DOHH2 (cell line): ENCODE results near the gene OPN1SW.

Source experiments
- H3F3A ChIP-seq: fragments of 200-600 bp; sonication (generic), shearing (Covaris generic); 2 replicates; pipeline ENCODE4 v1.6.0; 2016; ENCODE audit warnings: antibody characterized with exemption, mild to moderate bottlenecking; ENCODE audit not compliant: control insufficient read depth, insufficient read depth
- H3K27ac ChIP-seq: fragments of 200-600 bp; sonication (generic); 2 replicates; pipeline ENCODE4 v1.5.1; 2014; ENCODE audit warnings: low read depth, mild to moderate bottlenecking, low read length, moderate library complexity
- H3K27me3 ChIP-seq: fragments of 200-600 bp; sonication (generic); 2 replicates; pipeline ENCODE4 v1.6.1; 2014; ENCODE audit warnings: mild to moderate bottlenecking, low read length, mixed read lengths; ENCODE audit not compliant: control insufficient read depth
- H3K36me3 ChIP-seq: fragments of 200-600 bp; sonication (generic); 2 replicates; pipeline ENCODE4 v1.6.1; 2014; ENCODE audit warnings: mild to moderate bottlenecking, low read length, moderate library complexity, mixed read lengths; ENCODE audit not compliant: control insufficient read depth
- H3K4me1 ChIP-seq: fragments of 200-600 bp; sonication (generic); 2 replicates; pipeline ENCODE4 v1.6.1; 2014; ENCODE audit warnings: mild to moderate bottlenecking, low read length, mixed read lengths; ENCODE audit not compliant: control insufficient read depth
- H3K4me2 ChIP-seq: fragments of 200-600 bp; sonication (generic); 2 replicates; pipeline ENCODE4 v1.6.0; 2014; ENCODE audit warnings: mild to moderate bottlenecking, low read length, moderate library complexity
- H3K4me3 ChIP-seq: fragments of 200-600 bp; sonication (generic); 2 replicates; pipeline ENCODE4 v1.5.1; 2014; ENCODE audit warnings: mild to moderate bottlenecking, low read length, mixed read lengths
- H3K79me2 ChIP-seq: fragments of 200-600 bp; sonication (generic); 2 replicates; pipeline ENCODE4 v1.6.1; 2014; ENCODE audit warnings: mild to moderate bottlenecking, low read length, mixed read lengths; ENCODE audit not compliant: control insufficient read depth
- H3K9me2 ChIP-seq: fragments of 200-600 bp; sonication (generic); replicated peaks from 2 replicates; pipeline ENCODE4 v1.6.1; 2014; ENCODE audit warnings: mild to moderate bottlenecking, low read length, mixed read lengths; ENCODE audit not compliant: control insufficient read depth
- H3K9me3 ChIP-seq: fragments of 200-600 bp; sonication (generic); 2 replicates; pipeline ENCODE4 v1.6.1; 2014; ENCODE audit warnings: antibody characterized with exemption, low read length, mixed read lengths; ENCODE audit not compliant: control insufficient read depth, insufficient read depth
- H4K20me1 ChIP-seq: fragments of 200-600 bp; sonication (generic); 2 replicates; pipeline ENCODE4 v1.6.0; 2014; ENCODE audit warnings: low read depth, mild to moderate bottlenecking, antibody characterized with exemption, low read length, moderate library complexity; ENCODE audit not compliant: control insufficient read depth, insufficient read depth
- EZH2phosphoT487 ChIP-seq: fragments of 200-600 bp; sonication (generic); IDR thresholded peaks from 2 replicates; pipeline ENCODE4 v1.6.1; 2017; ENCODE audit warnings: borderline replicate concordance, mild to moderate bottlenecking, antibody characterized with exemption, low read length, moderate library complexity, mixed read lengths
- TF ChIP-seq, protein P1 (sequence below): fragments of 200-600 bp; sonication (generic); IDR thresholded peaks from one replicate; pipeline ENCODE4 v1.5.1; 2014; ENCODE audit warnings: antibody characterized with exemption, mild to moderate bottlenecking, low read depth, low read length; ENCODE audit not compliant: poor library complexity, severe bottlenecking

OPN1SW gene

DNA sequence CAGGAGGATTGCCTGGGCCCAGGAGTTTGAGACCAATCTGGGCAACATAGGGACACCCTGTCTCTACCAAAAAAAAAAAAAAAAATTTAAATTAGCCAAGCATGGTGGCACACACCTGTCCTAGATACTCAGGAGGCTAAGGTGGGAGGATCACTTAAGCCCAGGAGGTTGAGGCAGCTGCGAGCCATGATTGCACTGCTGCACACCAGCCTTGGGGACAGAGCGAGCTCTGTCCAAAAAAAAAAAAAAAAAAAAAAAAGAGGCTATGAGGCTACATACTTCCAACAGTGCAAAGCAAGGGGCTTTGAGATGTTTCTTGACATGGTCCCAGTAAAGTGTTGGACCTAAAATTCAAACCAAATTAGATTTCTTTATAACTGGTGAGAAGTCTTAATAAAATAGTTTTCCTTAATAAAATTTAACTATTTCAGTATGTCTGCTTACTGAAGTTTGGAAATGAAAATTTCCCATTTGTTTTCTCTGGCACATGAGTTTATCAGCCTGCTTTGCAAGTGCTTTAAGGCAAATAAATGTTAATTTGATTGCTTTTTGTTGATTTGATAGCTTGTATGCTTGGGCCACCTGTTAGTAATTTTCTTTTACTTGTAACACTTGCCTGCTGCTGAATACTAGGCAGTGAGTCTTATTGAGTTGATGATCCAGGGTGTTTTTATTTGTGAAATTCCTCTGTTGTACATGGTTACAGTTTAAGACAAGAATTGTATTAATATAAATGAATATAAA is 20.3 kb downstream of the OPN1SW start:
- TF ChIP-seq, protein P1, sequence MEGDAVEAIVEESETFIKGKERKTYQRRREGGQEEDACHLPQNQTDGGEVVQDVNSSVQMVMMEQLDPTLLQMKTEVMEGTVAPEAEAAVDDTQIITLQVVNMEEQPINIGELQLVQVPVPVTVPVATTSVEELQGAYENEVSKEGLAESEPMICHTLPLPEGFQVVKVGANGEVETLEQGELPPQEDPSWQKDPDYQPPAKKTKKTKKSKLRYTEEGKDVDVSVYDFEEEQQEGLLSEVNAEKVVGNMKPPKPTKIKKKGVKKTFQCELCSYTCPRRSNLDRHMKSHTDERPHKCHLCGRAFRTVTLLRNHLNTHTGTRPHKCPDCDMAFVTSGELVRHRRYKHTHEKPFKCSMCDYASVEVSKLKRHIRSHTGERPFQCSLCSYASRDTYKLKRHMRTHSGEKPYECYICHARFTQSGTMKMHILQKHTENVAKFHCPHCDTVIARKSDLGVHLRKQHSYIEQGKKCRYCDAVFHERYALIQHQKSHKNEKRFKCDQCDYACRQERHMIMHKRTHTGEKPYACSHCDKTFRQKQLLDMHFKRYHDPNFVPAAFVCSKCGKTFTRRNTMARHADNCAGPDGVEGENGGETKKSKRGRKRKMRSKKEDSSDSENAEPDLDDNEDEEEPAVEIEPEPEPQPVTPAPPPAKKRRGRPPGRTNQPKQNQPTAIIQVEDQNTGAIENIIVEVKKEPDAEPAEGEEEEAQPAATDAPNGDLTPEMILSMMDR = no peak
- no peak for TF ChIP-seq EZH2phosphoT487
- H3K4me3 ChIP-seq = no peak overlapping the region
- no peaks in the 10 kb centered on the region for H3K4me1 ChIP-seq
- no peak overlapping the region for H3K4me2 ChIP-seq
- no peaks in the 10 kb centered on the region for H3K27me3 ChIP-seq
- no peaks in the 10 kb centered on the region for H3K9me2 ChIP-seq
- H3K9me3 ChIP-seq = no peaks in the 10 kb centered on the region
- H3K36me3 ChIP-seq = peaks cover 90% of the 10 kb centered on the region
- no peak overlapping the region for H3K27ac ChIP-seq
- H4K20me1 ChIP-seq = no peaks in the 10 kb centered on the region
- 0 out of 2 replicates have a peak, but pooled peaks cover 5% of the 10 kb centered on the region for H3F3A ChIP-seq
- peaks cover 32% of the 10 kb centered on the region for H3K79me2 ChIP-seq

DNA sequence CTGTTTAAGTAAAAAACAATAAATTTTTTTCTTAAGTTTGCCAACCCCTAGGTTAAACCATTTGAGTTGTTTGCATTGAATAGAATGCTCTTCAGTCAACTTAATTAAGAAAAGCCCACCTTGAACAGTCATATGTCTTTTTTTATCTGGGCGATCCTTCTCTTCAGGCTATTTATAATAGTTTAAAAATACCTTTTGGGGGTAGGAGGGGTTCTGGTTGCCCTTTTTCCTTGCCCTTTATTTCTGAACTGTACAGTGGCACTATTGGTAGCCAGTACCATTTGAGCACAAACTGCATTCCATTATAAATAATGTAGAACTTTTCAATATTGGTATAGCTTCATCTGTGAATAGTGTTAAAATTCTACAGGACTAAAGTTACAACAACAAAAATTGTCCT is 23.3 kb downstream of the OPN1SW start:
- H3K4me1 ChIP-seq = no peaks in the 10 kb centered on the region
- H3K79me2 ChIP-seq = peaks cover 58% of the 10 kb centered on the region
- TF ChIP-seq, protein P1 = no peak
- no peak for TF ChIP-seq EZH2phosphoT487
- H3K9me3 ChIP-seq = no peaks in the 10 kb centered on the region
- H3K4me2 ChIP-seq = no peak overlapping the region
- no peak overlapping the region for H3K4me3 ChIP-seq
- H3K27me3 ChIP-seq = no peaks in the 10 kb centered on the region
- no peaks in the 10 kb centered on the region for H3K9me2 ChIP-seq
- peaks cover 8% of the 10 kb centered on the region; the same call in 1 of the 2 replicates for H4K20me1 ChIP-seq
- H3K27ac ChIP-seq = no peak overlapping the region
- 0 out of 2 replicates have a peak, but pooled peaks cover 4% of the 10 kb centered on the region for H3F3A ChIP-seq
- H3K36me3 ChIP-seq = peaks cover 90% of the 10 kb centered on the region

GRCh38 chr7:128747327-128748079 is 28.1 kb downstream of the OPN1SW start:
- Histone ChIP-seq H3K27ac (no peak overlapping the region), H3F3A (no peaks in the 10 kb centered on the region), H4K20me1 (peaks cover 23% of the 10 kb centered on the region; the same call in 1 of the 2 replicates), H3K4me1 (no peaks in the 10 kb centered on the region), H3K4me2 (no peak overlapping the region), H3K27me3 (no peaks in the 10 kb centered on the region), H3K4me3 (no peak overlapping the region), H3K9me3 (no peaks in the 10 kb centered on the region), H3K36me3 (peaks cover 74% of the 10 kb centered on the region), H3K79me2 (peaks cover 84% of the 10 kb centered on the region), H3K9me2 (no peaks in the 10 kb centered on the region)
- TF ChIP-seq EZH2phosphoT487 = no peak
- TF ChIP-seq, protein P1 = no peak
